Activated CD8-positive, alpha-beta memory T cell treated with anti-CD3 and anti-CD28 coated beads for 48 hours (primary cell): Measurements from ENCODE around the gene LTB.
"Not testable (repeated sequence)": the region's sequence is repeated elsewhere in the genome, so short reads cannot be mapped to it uniquely, and the experiment has no call there.

Experiments
- DNase-seq, 3 experiments: peaks; one replicate each; pipeline ENCODE4 v3.0.0-alpha.2; 2020; ENCODE audit warnings: low read depth in 2 of 3, low spot score in 2 of 3

LTB gene

GRCh38 chr6:31609519-31610406 lies 27.5 kb upstream of the LTB start:
- DNase-seq: no peak

- DNase-seq: no peak
Observed at GRCh38 chr6:31607317-31607716, 25.1 kb upstream of the LTB start.

GRCh38 chr6:31597006-31597405 lies 14.8 kb upstream of the LTB start:
- no peak for DNase-seq

GRCh38 chr6:31592396-31592771 lies 10.2 kb upstream of the LTB start:
- DNase-seq: no peak

DNA sequence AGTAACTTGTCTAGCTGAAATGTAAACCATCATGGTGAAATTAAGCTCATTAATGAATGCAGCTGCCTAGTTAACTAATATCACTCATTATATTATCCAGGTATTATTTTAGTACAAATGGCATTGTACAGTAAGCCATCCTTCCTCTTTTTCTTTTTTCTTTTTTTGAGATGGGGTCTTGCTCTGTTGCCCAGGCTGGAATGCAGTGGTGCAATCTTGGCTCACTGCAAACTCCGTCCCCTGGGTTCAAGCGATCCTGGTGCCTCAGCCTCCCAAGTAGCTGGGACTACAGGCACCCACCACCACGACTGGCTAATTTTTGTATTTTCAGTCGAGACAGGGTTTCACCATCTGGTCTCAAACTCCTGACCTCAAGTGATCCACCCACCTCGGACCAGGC lies 8.5 kb upstream of the LTB start:
- not testable (repeated sequence) for DNase-seq

DNA sequence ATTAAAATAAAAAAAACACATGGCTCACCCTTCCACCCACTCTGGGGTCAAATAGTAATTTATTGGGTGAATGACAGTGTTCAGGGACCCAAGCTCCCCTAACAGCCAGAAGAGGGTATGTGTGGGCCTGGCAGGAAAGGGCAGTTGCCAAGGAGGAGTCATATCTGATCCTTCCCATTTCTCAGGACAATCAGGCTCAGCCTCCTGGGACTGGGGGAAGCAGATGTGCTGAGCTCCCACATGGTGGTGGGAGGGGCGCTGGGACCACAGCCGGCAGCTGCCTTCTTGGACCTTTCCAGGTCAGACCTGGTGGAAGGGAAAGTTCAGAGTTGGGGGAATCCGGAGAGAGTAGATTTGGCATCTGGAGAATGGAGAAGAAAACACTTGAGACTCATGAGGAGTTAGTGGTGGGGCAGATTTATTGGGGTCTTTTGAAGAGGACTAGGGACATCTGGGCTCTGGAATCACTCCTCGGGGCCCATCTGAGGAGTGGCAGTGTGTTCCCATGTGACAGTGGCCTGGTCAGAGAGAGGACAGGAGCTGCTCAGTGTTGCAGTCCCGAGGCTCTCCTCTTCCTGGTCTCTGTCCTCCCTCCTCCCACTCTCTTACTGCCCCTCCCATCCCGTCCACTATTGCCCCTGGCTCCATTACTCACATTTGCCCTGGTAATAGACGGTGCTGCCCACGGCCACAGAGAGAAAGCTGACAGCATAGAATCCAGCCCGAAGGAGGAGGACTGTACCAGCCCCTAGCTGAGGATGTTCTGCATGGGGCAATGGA lies 6.8 kb upstream of the LTB start:
- DNase-seq: no peak

- no peak for DNase-seq
Observed at GRCh38 chr6:31587791-31588777, 5.9 kb upstream of the LTB start.

- DNase-seq: no peak
Observed at GRCh38 chr6:31586599-31587281, 4.5 kb upstream of the LTB start.

DNA sequence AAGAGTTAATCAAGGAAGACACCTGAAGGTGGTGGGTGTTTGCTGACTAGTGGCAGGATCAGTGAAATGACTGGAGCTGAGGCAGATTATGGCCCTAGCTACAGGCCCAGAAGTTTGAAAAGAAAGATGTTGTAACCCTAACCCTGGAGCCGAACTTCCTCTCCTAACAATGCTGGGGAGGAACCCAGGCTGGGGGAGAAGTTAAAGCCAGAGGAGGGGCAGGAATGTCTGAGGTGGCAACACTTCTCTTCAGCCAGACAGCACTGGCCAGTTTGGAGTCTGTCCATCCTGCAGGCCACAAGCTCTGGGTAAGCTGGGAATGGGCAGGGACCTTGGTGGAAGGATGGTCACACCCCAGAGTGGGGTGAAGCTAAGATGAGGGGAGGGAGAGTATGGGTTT lies 3.8 kb upstream of the LTB start, which contains the start of gene LST1:
TSS of gene LST1 (plus strand) at position 270 of the 400 bp plus-strand sequence. CDS start 1,023 bp downstream, outside the sequence.
- DNase-seq: no peak

GRCh38 chr6:31585491-31585890 lies 3.3 kb upstream of the LTB start:
- no peak for DNase-seq

- DNase-seq: no peak
Observed at GRCh38 chr6:31581434-31582229, 592 bp downstream of the LTB start.

GRCh38 chr6:31580807-31581433 lies 1.3 kb downstream of the LTB start:
- DNase-seq: peak in 2 of 3 experiments; percentile 82 to 88

DNA sequence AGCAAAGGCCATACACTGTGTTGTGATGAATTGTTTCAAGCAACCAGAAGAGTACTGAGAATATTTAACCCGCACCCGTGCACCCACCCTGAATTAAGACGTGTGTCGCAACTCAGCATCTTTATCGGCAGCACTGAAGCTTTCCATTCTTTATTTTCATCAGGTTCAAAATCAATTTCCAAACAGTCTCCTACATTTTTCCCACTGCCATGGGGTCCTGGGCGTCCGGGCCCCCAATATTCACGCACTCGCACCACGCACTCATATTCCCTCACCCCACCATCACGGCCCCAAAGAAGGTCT lies 1.8 kb downstream of the LTB start:
- DNase-seq: no peak

DNA sequence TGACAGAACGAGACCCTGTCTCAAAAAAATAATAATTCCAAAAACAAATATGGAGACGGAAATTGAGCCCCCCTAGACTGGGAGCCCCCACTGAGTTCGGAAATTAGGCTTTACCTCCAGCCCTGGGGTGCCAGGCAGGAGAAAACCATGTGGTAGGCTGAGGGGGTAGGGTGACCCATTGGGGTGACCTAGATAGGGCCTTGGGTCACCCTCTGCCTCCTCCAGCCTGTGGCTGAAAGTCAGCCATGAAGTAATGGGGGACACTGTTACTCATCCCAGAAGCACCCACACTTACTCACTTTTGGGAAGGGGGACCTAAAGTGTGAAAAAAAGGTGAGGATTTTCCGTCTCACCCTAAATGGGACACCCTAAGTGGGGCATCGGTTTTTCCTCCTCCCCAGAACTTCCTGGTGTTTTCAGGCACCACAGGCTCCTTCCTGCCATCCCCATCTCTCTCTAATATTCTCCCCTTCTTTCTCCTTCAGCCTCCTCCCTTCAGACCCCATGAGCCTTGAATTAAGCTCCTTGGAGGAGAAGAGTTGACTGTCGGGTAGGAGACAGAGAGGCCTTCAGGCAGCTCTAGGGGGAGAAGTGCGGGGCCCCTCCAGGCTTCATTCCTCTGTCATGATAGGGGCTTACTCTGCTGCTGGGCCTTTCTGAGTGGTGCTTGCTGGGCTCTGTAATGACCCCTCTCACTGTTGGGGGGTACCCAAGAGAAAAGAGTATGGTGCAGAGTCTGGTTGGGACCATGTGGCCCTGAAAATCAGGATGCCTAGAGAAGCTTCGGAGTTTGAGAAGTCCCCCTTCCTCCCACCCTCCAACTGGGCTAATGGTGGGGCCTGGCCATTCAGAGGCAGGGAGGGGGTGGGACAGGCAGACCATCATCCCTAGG lies 2.4 kb downstream of the LTB start:
- DNase-seq: no peak

GRCh38 chr6:31579119-31579505 lies 3.1 kb downstream of the LTB start:
- no peak for DNase-seq

- no peak for DNase-seq
Observed at GRCh38 chr6:31578184-31579118, 3.8 kb downstream of the LTB start.

DNA sequence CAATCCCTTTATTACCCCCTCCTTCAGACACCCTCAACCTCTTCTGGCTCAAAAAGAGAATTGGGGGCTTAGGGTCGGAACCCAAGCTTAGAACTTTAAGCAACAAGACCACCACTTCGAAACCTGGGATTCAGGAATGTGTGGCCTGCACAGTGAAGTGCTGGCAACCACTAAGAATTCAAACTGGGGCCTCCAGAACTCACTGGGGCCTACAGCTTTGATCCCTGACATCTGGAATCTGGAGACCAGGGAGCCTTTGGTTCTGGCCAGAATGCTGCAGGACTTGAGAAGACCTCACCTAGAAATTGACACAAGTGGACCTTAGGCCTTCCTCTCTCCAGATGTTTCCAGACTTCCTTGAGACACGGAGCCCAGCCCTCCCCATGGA lies 4.7 kb downstream of the LTB start:
- DNase-seq: no peak
